GM23338 (cell line): Measurements from ENCODE around the gene FBXL17.

Experiments used
- CTCF ChIP-seq, 2 experiments: fragments of 200-600 bp in 1 of 2; sonication (generic) in 1 of 2; conservative IDR thresholded peaks; 2 replicates each; pipeline versions ENCODE4 v1.5.1 to v1.6.1; 2016 to 2017; ENCODE audit warnings: antibody characterized with exemption in 2 of 2, low read depth in 2 of 2, mild to moderate bottlenecking in 2 of 2, moderate library complexity in 1 of 2
- EZH2 ChIP-seq: fragments of 200-600 bp; sonication (generic); IDR thresholded peaks from one replicate; pipeline ENCODE4 v1.8.0; 2017; ENCODE audit warnings: antibody characterized with exemption, mild to moderate bottlenecking, low read depth; ENCODE audit not compliant: unreplicated experiment
- EZH2phosphoT487 ChIP-seq: fragments of 200-600 bp; sonication (generic); IDR thresholded peaks from one replicate; pipeline ENCODE4 v1.8.1; 2018; ENCODE audit warnings: antibody characterized with exemption; ENCODE audit not compliant: unreplicated experiment
- NANOG ChIP-seq: IDR thresholded peaks from 2 replicates; pipeline ENCODE4 v1.6.1; 2016; ENCODE audit warnings: antibody characterized with exemption, borderline replicate concordance
- POLR2AphosphoS5 ChIP-seq: IDR thresholded peaks from 2 replicates; pipeline ENCODE4 v1.6.1; 2016; ENCODE audit warnings: antibody characterized with exemption, low read depth
- ZNF331 ChIP-seq: fragments of 250-450 bp; sonication (Bioruptor Pico); IDR thresholded peaks from 2 replicates; pipeline ENCODE4 v1.5.0; 2020; ENCODE audit warnings: low read depth, mild to moderate bottlenecking, moderate library complexity
- TF ChIP-seq, protein P1 (sequence below): IDR thresholded peaks from 2 replicates; pipeline ENCODE4 v1.6.1; 2016; ENCODE audit warnings: antibody characterized with exemption
- TF ChIP-seq, protein P2 (sequence below): IDR thresholded peaks from one replicate; pipeline ENCODE4 v1.6.1; 2018; ENCODE audit warnings: antibody characterized with exemption; ENCODE audit not compliant: unreplicated experiment

DNA sequence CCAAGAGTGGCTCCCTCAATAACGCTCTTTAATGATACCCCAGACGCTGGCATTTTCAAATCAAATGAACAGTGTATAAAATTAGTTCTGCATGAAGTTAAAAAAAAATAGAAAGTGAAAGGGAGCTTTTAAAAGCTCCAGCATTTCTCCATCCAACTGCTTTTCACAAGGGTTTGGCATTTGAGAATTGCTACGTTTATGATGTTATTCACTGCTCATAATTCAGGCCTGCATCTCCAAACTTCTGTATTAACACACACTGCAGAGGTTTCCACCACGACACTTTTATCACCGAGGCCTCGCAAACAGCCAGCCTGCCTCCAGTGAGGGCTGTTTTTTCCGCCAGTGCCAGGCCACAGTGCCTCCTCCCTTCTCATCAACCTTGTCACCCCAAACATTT lies 505.6 kb downstream of the FBXL17 start:
- TF ChIP-seq CTCF (conservative IDR thresholded peaks at IDR 0.05; ENCODE audit: low read depth in 2 of 2) (no peak), EZH2 (no peak), POLR2AphosphoS5 (no peak), EZH2phosphoT487 (no peak), NANOG (no peak), ZNF331 (CRISPR knock-in tag) (no peak)
- TF ChIP-seq, protein P1, sequence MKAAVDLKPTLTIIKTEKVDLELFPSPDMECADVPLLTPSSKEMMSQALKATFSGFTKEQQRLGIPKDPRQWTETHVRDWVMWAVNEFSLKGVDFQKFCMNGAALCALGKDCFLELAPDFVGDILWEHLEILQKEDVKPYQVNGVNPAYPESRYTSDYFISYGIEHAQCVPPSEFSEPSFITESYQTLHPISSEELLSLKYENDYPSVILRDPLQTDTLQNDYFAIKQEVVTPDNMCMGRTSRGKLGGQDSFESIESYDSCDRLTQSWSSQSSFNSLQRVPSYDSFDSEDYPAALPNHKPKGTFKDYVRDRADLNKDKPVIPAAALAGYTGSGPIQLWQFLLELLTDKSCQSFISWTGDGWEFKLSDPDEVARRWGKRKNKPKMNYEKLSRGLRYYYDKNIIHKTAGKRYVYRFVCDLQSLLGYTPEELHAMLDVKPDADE, result no peak
- TF ChIP-seq, protein P2, sequence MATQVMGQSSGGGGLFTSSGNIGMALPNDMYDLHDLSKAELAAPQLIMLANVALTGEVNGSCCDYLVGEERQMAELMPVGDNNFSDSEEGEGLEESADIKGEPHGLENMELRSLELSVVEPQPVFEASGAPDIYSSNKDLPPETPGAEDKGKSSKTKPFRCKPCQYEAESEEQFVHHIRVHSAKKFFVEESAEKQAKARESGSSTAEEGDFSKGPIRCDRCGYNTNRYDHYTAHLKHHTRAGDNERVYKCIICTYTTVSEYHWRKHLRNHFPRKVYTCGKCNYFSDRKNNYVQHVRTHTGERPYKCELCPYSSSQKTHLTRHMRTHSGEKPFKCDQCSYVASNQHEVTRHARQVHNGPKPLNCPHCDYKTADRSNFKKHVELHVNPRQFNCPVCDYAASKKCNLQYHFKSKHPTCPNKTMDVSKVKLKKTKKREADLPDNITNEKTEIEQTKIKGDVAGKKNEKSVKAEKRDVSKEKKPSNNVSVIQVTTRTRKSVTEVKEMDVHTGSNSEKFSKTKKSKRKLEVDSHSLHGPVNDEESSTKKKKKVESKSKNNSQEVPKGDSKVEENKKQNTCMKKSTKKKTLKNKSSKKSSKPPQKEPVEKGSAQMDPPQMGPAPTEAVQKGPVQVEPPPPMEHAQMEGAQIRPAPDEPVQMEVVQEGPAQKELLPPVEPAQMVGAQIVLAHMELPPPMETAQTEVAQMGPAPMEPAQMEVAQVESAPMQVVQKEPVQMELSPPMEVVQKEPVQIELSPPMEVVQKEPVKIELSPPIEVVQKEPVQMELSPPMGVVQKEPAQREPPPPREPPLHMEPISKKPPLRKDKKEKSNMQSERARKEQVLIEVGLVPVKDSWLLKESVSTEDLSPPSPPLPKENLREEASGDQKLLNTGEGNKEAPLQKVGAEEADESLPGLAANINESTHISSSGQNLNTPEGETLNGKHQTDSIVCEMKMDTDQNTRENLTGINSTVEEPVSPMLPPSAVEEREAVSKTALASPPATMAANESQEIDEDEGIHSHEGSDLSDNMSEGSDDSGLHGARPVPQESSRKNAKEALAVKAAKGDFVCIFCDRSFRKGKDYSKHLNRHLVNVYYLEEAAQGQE, result no peak
